Activated CD4-positive, alpha-beta T cell treated with anti-CD3 and anti-CD28 coated beads for 36 hours (primary cell): ENCODE measurements around the gene TMC4. TPM values are rescaled to one million over a fixed set of nuclear protein-coding genes. Genes with fewer than 3 reads are reported as not detected.

ENCODE experiments used
- ATAC-seq: fragments of 200-7000 bp; cut with Tn5 transposase; one replicate; pipeline ENCODE4 v1.10.0; 2021; ENCODE audit warnings: mild to moderate bottlenecking, moderate library complexity
- CTCF ChIA-PET: fragments of 350-600 bp; sonication (Branson Sonifier 250); formaldehyde crosslinking; loops from one replicate; lab custom pipeline; 2021; ENCODE audit warnings: antibody characterized with exemption; lab: Charles Lee
- POLR2A ChIA-PET: fragments of 350-600 bp; sonication (Branson Sonifier 250); formaldehyde crosslinking; loops from one replicate; lab custom pipeline; 2021; ENCODE audit warnings: antibody characterized with exemption, inconsistent platforms; lab: Charles Lee
- DNase-seq: peaks from one replicate; pipeline ENCODE4 v3.0.0-alpha.2; 2020
- H3K27ac Mint-ChIP-seq: one replicate; pipeline ENCODE4 v1.8.0; 2021; ENCODE audit warnings: mixed read lengths
- H3K27me3 Mint-ChIP-seq: one replicate; pipeline ENCODE4 v1.8.0; 2021; ENCODE audit warnings: mixed read lengths
- H3K36me3 Mint-ChIP-seq: one replicate; pipeline ENCODE4 v1.8.0; 2021; ENCODE audit warnings: low read depth, mixed read lengths
- H3K4me1 Mint-ChIP-seq: one replicate; pipeline ENCODE4 v1.8.0; 2021; ENCODE audit warnings: mixed read lengths
- H3K4me3 Mint-ChIP-seq: one replicate; pipeline ENCODE4 v1.8.0; 2021; ENCODE audit warnings: mild to moderate bottlenecking, moderate library complexity, mixed read lengths
- H3K9me3 Mint-ChIP-seq: one replicate; pipeline ENCODE4 v1.8.0; 2021; ENCODE audit warnings: low read depth, mixed read lengths
- intact Hi-C, 2 experiments: fragments of 100-400 bp; cut with DNase I in 1 of 2; cut with micrococcal nuclease in 1 of 2; formaldehyde crosslinking; loops; one replicate each; pipeline versions ENCODE4 v1.14.2 to v1.15.1; 2022 to 2024; cut with DNase I, micrococcal nuclease
- total RNA-seq, 2 experiments: library from RNA; stranded (reverse); gene quantifications; one replicate each; pipeline ENCODE4 v1.2.3, GENCODE V29; 2021

TMC4 gene
- total RNA-seq, 2 experiments from 2014 or later, result 0.39 to 0.55 TPM

GRCh38 chr19:54145541-54146158, 27.3 kb downstream of the TMC4 start:
- Mint-ChIP-seq H3K27ac (no peak overlapping the region), H3K9me3 (no peaks in the 10 kb centered on the region), H3K27me3 (no peaks in the 10 kb centered on the region), H3K4me3 (no peak overlapping the region), H3K36me3 (peaks cover 48% of the 10 kb centered on the region), H3K4me1 (peaks cover 9% of the 10 kb centered on the region)
- CTCF ChIA-PET, result no interaction called here
- no peak for DNase-seq
- no peak for ATAC-seq
- intact Hi-C loops, result no loop called here
- POLR2A ChIA-PET, result no interaction called here

GRCh38 chr19:54142166-54142780, 30.7 kb downstream of the TMC4 start:
- POLR2A ChIA-PET, result no interaction called here
- DNase-seq (no peak), ATAC-seq (no peak)
- intact Hi-C loops, result no loop called here
- Mint-ChIP-seq H3K4me1 (peaks cover 30% of the 10 kb centered on the region), H3K4me3 (no peak overlapping the region), H3K9me3 (no peaks in the 10 kb centered on the region), H3K36me3 (peaks cover 46% of the 10 kb centered on the region), H3K27me3 (no peaks in the 10 kb centered on the region), H3K27ac (peak overlapping the region; percentile 21)
- CTCF ChIA-PET, result interaction anchor here (0.6 to 1.0 kb wide), 3 partner anchors 8 to 26 kb away, joined by 3 read pairs; no protein-coding TSS in a partner anchor

GRCh38 chr19:54141356-54141755, 31.6 kb downstream of the TMC4 start:
- peak overlapping the region; percentile 21 for H3K27ac Mint-ChIP-seq
- ChIA-PET CTCF (interaction anchor here (0.6 to 1.0 kb wide), 3 partner anchors 9 to 27 kb away, joined by 3 read pairs; no protein-coding TSS in a partner anchor), POLR2A (no interaction called here)
- peaks cover 42% of the 10 kb centered on the region for H3K36me3 Mint-ChIP-seq
- H3K9me3 Mint-ChIP-seq, result no peaks in the 10 kb centered on the region
- DNase-seq (no peak), ATAC-seq (no peak)
- peaks cover 33% of the 10 kb centered on the region for H3K4me1 Mint-ChIP-seq
- H3K27me3 Mint-ChIP-seq, result no peaks in the 10 kb centered on the region
- intact Hi-C loops, result no loop called here
- no peak overlapping the region for H3K4me3 Mint-ChIP-seq

- peaks cover 46% of the 10 kb centered on the region for H3K4me1 Mint-ChIP-seq
Measured at GRCh38 chr19:54138489-54139256, 34.3 kb downstream of the TMC4 start.

GRCh38 chr19:54137699-54138488, 35.1 kb downstream of the TMC4 start, which contains the start of gene CNOT3:
Gene CNOT3 (plus strand): TSS chr19:54137762. CDS start chr19:54142979, 5,217 bp downstream.
- no peaks in the 10 kb centered on the region for H3K27me3 Mint-ChIP-seq
- H3K9me3 Mint-ChIP-seq, result no peaks in the 10 kb centered on the region
- intact Hi-C loops, result loop anchor here (1.0 to 2.0 kb wide), 14 partner anchors 21 to 1467 kb away; partner anchors contain the start of genes LENG1 (in 2 of the 2), LENG8 (in 2 of the 2), NDUFA3 (in 2 of the 2) and PRPF31 (in 2 of the 2)
- no peak for ATAC-seq
- H3K4me3 Mint-ChIP-seq, result peak within 1 kb of the TSS; percentile 83
- H3K27ac Mint-ChIP-seq, result peak within 1 kb of the TSS; percentile 91
- peak; percentile 50 for DNase-seq
- peaks cover 16% of the 10 kb centered on the region for H3K36me3 Mint-ChIP-seq
- peaks cover 46% of the 10 kb centered on the region for H3K4me1 Mint-ChIP-seq
- ChIA-PET POLR2A (interaction anchor here (0.6 to 3.0 kb wide), 9 partner anchors 12 to 270 kb away, joined by 3 to 35 read pairs (median 5); partner anchors contain the start of genes LENG1, MBOAT7, MYADM and PRPF31), CTCF (interaction anchor here (1.0 to 1.8 kb wide), 9 partner anchors 14 to 128 kb away, joined by 3 to 15 read pairs (median 4); partner anchors contain the start of genes LENG1, MBOAT7, PRPF31 and TFPT)

More at GRCh38 chr19:54138489-54139256, 34.3 kb downstream of the TMC4 start:
- ATAC-seq, result no peak
- H3K36me3 Mint-ChIP-seq, result peaks cover 23% of the 10 kb centered on the region
- peak; percentile 52 for DNase-seq
- peak overlapping the region; percentile 91 for H3K27ac Mint-ChIP-seq
- H3K9me3 Mint-ChIP-seq, result no peaks in the 10 kb centered on the region
- H3K27me3 Mint-ChIP-seq, result no peaks in the 10 kb centered on the region
- H3K4me3 Mint-ChIP-seq, result peak overlapping the region; percentile 83
- ChIA-PET POLR2A (interaction anchor here (0.6 to 3.0 kb wide), 4 partner anchors 22 to 240 kb away, joined by 3 to 35 read pairs (median 3); partner anchors contain the start of genes MBOAT7 and TSEN34), CTCF (interaction anchor here (1.0 to 1.1 kb wide), 2 partner anchors 20 to 51 kb away, joined by 3 read pairs; partner anchors contain the start of gene MBOAT7)
- intact Hi-C loops, result no loop called here

- DNase-seq (peak; percentile 99), ATAC-seq (peak; percentile 86)
- Mint-ChIP-seq H3K27ac (peak overlapping the region; percentile 85), H3K27me3 (no peaks in the 10 kb centered on the region), H3K4me3 (peak overlapping the region; percentile 83), H3K4me1 (peaks cover 42% of the 10 kb centered on the region), H3K9me3 (no peaks in the 10 kb centered on the region), H3K36me3 (peaks cover 9% of the 10 kb centered on the region)
- ChIA-PET CTCF (interaction anchor here (0.6 to 1.8 kb wide), 12 partner anchors 15 to 1204 kb away, joined by 3 to 15 read pairs (median 4); partner anchors contain the start of genes LENG1, MBOAT7, PRPF31 and TFPT), POLR2A (interaction anchor here (0.5 to 3.0 kb wide), 13 partner anchors 13 to 1661 kb away, joined by 3 to 35 read pairs (median 5); partner anchors contain the start of genes LENG1, LENG9, MBOAT7 and MYADM)
- intact Hi-C loops, result loop anchor here (1.0 to 2.0 kb wide), 14 partner anchors 22 to 1468 kb away; partner anchors contain the start of genes LENG1 (in 2 of the 2), LENG8 (in 2 of the 2), NDUFA3 (in 2 of the 2) and PRPF31 (in 2 of the 2)
Measured at GRCh38 chr19:54136864-54137698, 35.9 kb downstream of the TMC4 start.

GRCh38 chr19:54136086-54136863, 36.7 kb downstream of the TMC4 start:
- H3K4me3 Mint-ChIP-seq, result peak overlapping the region; percentile 83
- CTCF ChIA-PET, result interaction anchor here (0.6 to 1.8 kb wide), 13 partner anchors 16 to 1205 kb away, joined by 3 to 15 read pairs (median 3); partner anchors contain the start of genes LENG1, MBOAT7, PRPF31 and TFPT

GRCh38 chr19:54133957-54134590, 38.9 kb downstream of the TMC4 start:
- intact Hi-C loops, result no loop called here
- POLR2A ChIA-PET, result no interaction called here
- ATAC-seq, result no peak
- peaks cover 21% of the 10 kb centered on the region for H3K4me1 Mint-ChIP-seq
- H3K27me3 Mint-ChIP-seq, result no peaks in the 10 kb centered on the region
- H3K4me3 Mint-ChIP-seq, result no peak overlapping the region
- CTCF ChIA-PET, result interaction anchor here (0.6 kb wide), 1 partner anchor 10 kb away, joined by 3 read pairs; no protein-coding TSS in a partner anchor
- no peak overlapping the region for H3K27ac Mint-ChIP-seq
- H3K36me3 Mint-ChIP-seq, result peaks cover 5% of the 10 kb centered on the region
- DNase-seq, result no peak
- H3K9me3 Mint-ChIP-seq, result no peaks in the 10 kb centered on the region

More at GRCh38 chr19:54136086-54136863, 36.7 kb downstream of the TMC4 start:
- POLR2A ChIA-PET, result interaction anchor here (0.6 to 3.0 kb wide), 8 partner anchors 13 to 1662 kb away, joined by 3 to 35 read pairs (median 5); partner anchors contain the start of genes LENG1, LENG9, MBOAT7 and MYADM
- peaks cover 9% of the 10 kb centered on the region for H3K36me3 Mint-ChIP-seq
- intact Hi-C loops, result loop anchor here in 1 of 2 experiments (2.0 kb wide), 2 partner anchors 65 to 267 kb away; partner anchors contain the start of gene RPS9
- DNase-seq (no peak), ATAC-seq (no peak)
- no peaks in the 10 kb centered on the region for H3K27me3 Mint-ChIP-seq
- no peaks in the 10 kb centered on the region for H3K9me3 Mint-ChIP-seq
- peak overlapping the region; percentile 71 for H3K27ac Mint-ChIP-seq
- peaks cover 38% of the 10 kb centered on the region for H3K4me1 Mint-ChIP-seq
